Body of pancreas (tissue), 4 donors: Measurements from ENCODE around the gene KLK6. TPM values are rescaled to one million over a fixed set of nuclear protein-coding genes. Genes with fewer than 3 reads are reported as not detected.
"Not testable (repeated sequence)": the region's sequence is repeated elsewhere in the genome, so short reads cannot be mapped to it uniquely, and the experiment has no call there.

Experiments
- ATAC-seq: fragments of 150-250 bp; one replicate; pipeline ENCODE4 v1.9.1; 2016
- DNase-seq, 4 donors: peaks; one replicate each; pipeline ENCODE4 v3.0.0-alpha.2; 2019
- H3K27ac ChIP-seq, 4 donors: fragments of 200-600 bp; sonication (generic); 1 replicate in 3 of 4; 2 replicates in 1 of 4; pipeline versions ENCODE4 v1.5.1 to v1.6.1; 2016 to 2019; ENCODE audit warnings: mild to moderate bottlenecking in 1 of 4, mixed read lengths in 1 of 4, moderate library complexity in 1 of 4
- H3K27me3 ChIP-seq, 2 donors: fragments of 200-600 bp; sonication (generic); one replicate each; pipeline ENCODE4 v1.6.0; 2016; ENCODE audit warnings: mild to moderate bottlenecking in 1 of 2
- H3K36me3 ChIP-seq, 2 donors: fragments of 200-600 bp; sonication (generic); replicated peaks in 1 of 2; 2 replicates each; pipeline ENCODE4 v1.5.1; 2016; ENCODE audit warnings: low read depth in 2 of 2; ENCODE audit not compliant: insufficient read depth in 1 of 2
- H3K4me1 ChIP-seq: fragments of 200-600 bp; sonication (generic); one replicate; pipeline ENCODE4 v1.6.0; 2016
- H3K4me3 ChIP-seq, 2 donors: fragments of 200-600 bp; sonication (generic); 1 replicate in 1 of 2; 2 replicates in 1 of 2; pipeline ENCODE4 v1.5.1; 2016 to 2019
- H3K9me3 ChIP-seq, 3 donors: fragments of 200-600 bp; sonication (generic); 1 replicate in 2 of 3; 2 replicates in 1 of 3; pipeline ENCODE4 v1.5.1; 2016
- CTCF ChIP-seq, 7 experiments: fragments of 450-650 bp in 4 of 7; fragments of 200-600 bp in 3 of 7; sonication (generic) in 3 of 7; IDR thresholded peaks; one replicate each; pipeline ENCODE4 v1.5.1; 2016 to 2019; ENCODE audit warnings: antibody characterized with exemption in 7 of 7
- POLR2A ChIP-seq, 3 donors: fragments of 450-650 bp; IDR thresholded peaks; one replicate each; pipeline ENCODE4 v1.6.1; 2016; ENCODE audit warnings: antibody characterized with exemption in 3 of 3, mild to moderate bottlenecking in 2 of 3
- WGBS, 2 donors: methylation state at CpG; one replicate each; pipeline ENCODE4 v1.1.5; 2017; 5-methylcytosine and 5-hydroxymethylcytosine counted together
- intact Hi-C: fragments of 100-400 bp; cut with DNase I; formaldehyde crosslinking; loops from one replicate; pipeline ENCODE4 v1.15.1; 2023
- total RNA-seq, 2 donors: library from RNA; depleted of rRNA; stranded (reverse); fragments of >200 nt; gene quantifications; one replicate each; pipeline ENCODE4 v1.1.0, GENCODE V29; 2016

Gene KLK6
- total RNA-seq, 2 donors from 2014 or later, result not detected

- DNase-seq (no peak), ATAC-seq (no peak)
- Histone ChIP-seq H3K27ac (no peak overlapping the region), H3K36me3 (no peaks in the 10 kb centered on the region), H3K4me3 (no peak overlapping the region), H3K27me3 (no peaks in the 10 kb centered on the region), H3K4me1 (no peaks in the 10 kb centered on the region), H3K9me3 (no peaks in the 10 kb centered on the region)
- TF ChIP-seq CTCF (IDR thresholded peaks at IDR 0.05), result no peak
- TF ChIP-seq POLR2A (IDR thresholded peaks at IDR 0.05), result no peak
- intact Hi-C loops, result no loop called here
- WGBS, 2 donors, result 64 to 83% methylated on average over 2 of the region's 2 CpGs
Measured at GRCh38 chr19:50994129-50994528, 24.7 kb upstream of the KLK6 start.

- Histone ChIP-seq H3K4me1 (no peaks in the 10 kb centered on the region), H3K9me3 (no peaks in the 10 kb centered on the region), H3K27ac (no peak overlapping the region), H3K27me3 (no peaks in the 10 kb centered on the region), H3K4me3 (no peak overlapping the region), H3K36me3 (no peaks in the 10 kb centered on the region)
- TF ChIP-seq CTCF (IDR thresholded peaks at IDR 0.05) (no peak), POLR2A (IDR thresholded peaks at IDR 0.05) (no peak)
- DNase-seq, result no peak
- 32% methylated on average over 2 of the region's 2 CpGs for WGBS, 2 donors
- intact Hi-C loops, result no loop called here
- ATAC-seq, result no peak
Measured at GRCh38 chr19:50992666-50993035, 23.3 kb upstream of the KLK6 start.

- H3K27me3 ChIP-seq, H3K36me3 ChIP-seq, DNase-seq, ATAC-seq, H3K4me1 ChIP-seq, H3K27ac ChIP-seq, intact Hi-C loops, H3K9me3 ChIP-seq, H3K4me3 ChIP-seq: not testable (repeated sequence)
- 74 to 82% methylated on average over 14 of the region's 14 CpGs for WGBS, 2 donors
Measured at GRCh38 chr19:50984416-50984815, 15.0 kb upstream of the KLK6 start.

- intact Hi-C loops, result no loop called here
- no peaks in the 10 kb centered on the region for H3K4me1 ChIP-seq
- no peak within 1 kb of the TSS for H3K4me3 ChIP-seq
- no peak for TF ChIP-seq POLR2A (IDR thresholded peaks at IDR 0.05)
- TF ChIP-seq CTCF (IDR thresholded peaks at IDR 0.05), result no peak
- no peaks in the 10 kb centered on the region for H3K9me3 ChIP-seq
- DNase-seq, result no peak
- ATAC-seq, result no peak
- 8 to 10% methylated on average over 16 to 28 of the region's 28 CpGs for WGBS, 2 donors
- H3K27ac ChIP-seq, result no peak within 1 kb of the TSS
- no peaks in the 10 kb centered on the region for H3K36me3 ChIP-seq
- H3K27me3 ChIP-seq, result no peaks in the 10 kb centered on the region
Measured at GRCh38 chr19:50983625-50984292, 14.4 kb upstream of the KLK6 start, which contains the start of gene KLK7. KLK7 (minus strand) TSS chr19:50983917; CDS start chr19:50982399, 1,518 bp downstream.

GRCh38 chr19:50982186-50982585, 12.8 kb upstream of the KLK6 start:
- H3K9me3 ChIP-seq, result no peaks in the 10 kb centered on the region
- no peaks in the 10 kb centered on the region for H3K27me3 ChIP-seq
- ATAC-seq, result no peak
- TF ChIP-seq CTCF (IDR thresholded peaks at IDR 0.05), result no peak
- TF ChIP-seq POLR2A (IDR thresholded peaks at IDR 0.05), result no peak
- H3K4me1 ChIP-seq, result no peaks in the 10 kb centered on the region
- H3K27ac ChIP-seq, result no peak overlapping the region
- H3K4me3 ChIP-seq, result no peak overlapping the region
- H3K36me3 ChIP-seq, result no peaks in the 10 kb centered on the region
- WGBS, 2 donors, result 58 to 69% methylated on average over 3 to 4 of the region's 4 CpGs
- intact Hi-C loops, result no loop called here
- DNase-seq, result no peak
